DOHH2 (cell line): ENCODE data around the gene FFAR4.

ENCODE experiments used
- CTCF ChIP-seq: fragments of 200-600 bp; sonication (generic); IDR thresholded peaks from one replicate; pipeline ENCODE4 v1.5.1; 2014; ENCODE audit warnings: antibody characterized with exemption, mild to moderate bottlenecking, low read depth, low read length; ENCODE audit not compliant: poor library complexity, severe bottlenecking
- EZH2phosphoT487 ChIP-seq: fragments of 200-600 bp; sonication (generic); IDR thresholded peaks from 2 replicates; pipeline ENCODE4 v1.6.1; 2017; ENCODE audit warnings: borderline replicate concordance, mild to moderate bottlenecking, antibody characterized with exemption, low read length, moderate library complexity, mixed read lengths

DNA sequence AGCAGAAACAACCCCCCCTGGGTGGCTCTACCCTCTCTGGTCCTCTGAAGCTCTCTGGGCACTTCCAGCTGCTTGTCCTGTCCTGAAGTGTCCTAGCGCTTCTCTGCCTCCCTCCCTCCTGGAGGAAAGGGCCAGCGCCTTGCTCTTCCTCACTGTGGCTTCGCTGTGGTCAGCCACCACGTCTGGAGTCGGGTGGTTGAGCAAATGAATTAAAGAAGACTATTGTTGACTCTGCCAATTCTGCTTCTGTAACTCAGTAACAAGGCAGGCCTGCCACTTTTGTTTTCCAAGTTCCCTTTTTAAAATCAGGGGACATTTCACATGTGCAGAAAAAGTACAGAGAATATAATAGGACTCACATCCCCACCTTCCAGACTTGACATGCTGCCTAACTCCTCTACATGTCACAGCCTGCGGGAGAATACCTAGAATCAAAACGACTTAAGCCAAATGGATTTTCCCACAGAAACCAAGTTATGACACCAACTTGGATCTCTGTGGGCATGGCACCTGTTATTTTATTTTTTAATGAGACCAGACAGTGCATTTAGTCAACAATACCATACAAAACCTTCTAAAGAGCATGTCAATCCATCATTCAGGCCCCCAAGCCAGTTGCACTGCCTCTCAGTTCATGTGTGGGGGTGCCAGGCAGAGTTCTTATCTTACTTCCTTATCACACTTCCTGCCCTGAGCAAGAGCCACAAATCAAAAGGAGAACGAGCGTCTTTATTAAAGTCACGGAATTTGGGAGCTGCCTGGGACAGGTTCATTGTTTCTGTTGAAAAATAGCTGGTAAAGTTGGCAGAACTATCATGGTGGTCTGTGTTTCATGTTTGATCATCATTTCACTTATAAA is 6.8 kb downstream of the FFAR4 start:
- TF ChIP-seq CTCF (no peak), EZH2phosphoT487 (no peak)
